ENCODE results near the gene YIF1B.

Gene YIF1B

GRCh38 chr19:38253788-38254187 is 62.0 kb downstream of the YIF1B start:
- ATAC-seq (ENCODE audit: insufficient read depth, low read depth) (no peak), DNase-seq (no peak)
- H3K4me2 ChIP-seq (ENCODE audit: insufficient read depth, low read length) = no peak overlapping the region
- H2AFZ ChIP-seq (ENCODE audit: low read depth, low read length) = no peak overlapping the region
- no peak overlapping the region for H3K4me3 ChIP-seq (ENCODE audit: low read depth in 1 of 2, low read length in 2 of 2)
- H3K79me2 ChIP-seq (ENCODE audit: insufficient read depth, low read length) = no peaks in the 10 kb centered on the region
- H3K9ac ChIP-seq (ENCODE audit: low read depth, low read length) = no peak overlapping the region
- no peak overlapping the region for H3K27ac ChIP-seq (ENCODE audit: low read length)
- H3K9me3 ChIP-seq (ENCODE audit: insufficient read depth, low read length, severe bottlenecking) = no peaks in the 10 kb centered on the region
- H3K4me1 ChIP-seq (ENCODE audit: insufficient read depth, low read length) = no peaks in the 10 kb centered on the region
- TF ChIP-seq EZH2 (IDR thresholded peaks at IDR 0.05; ENCODE audit: borderline replicate concordance, low read depth, low read length, severe bottlenecking) = no peak
- TF ChIP-seq, protein P1, sequence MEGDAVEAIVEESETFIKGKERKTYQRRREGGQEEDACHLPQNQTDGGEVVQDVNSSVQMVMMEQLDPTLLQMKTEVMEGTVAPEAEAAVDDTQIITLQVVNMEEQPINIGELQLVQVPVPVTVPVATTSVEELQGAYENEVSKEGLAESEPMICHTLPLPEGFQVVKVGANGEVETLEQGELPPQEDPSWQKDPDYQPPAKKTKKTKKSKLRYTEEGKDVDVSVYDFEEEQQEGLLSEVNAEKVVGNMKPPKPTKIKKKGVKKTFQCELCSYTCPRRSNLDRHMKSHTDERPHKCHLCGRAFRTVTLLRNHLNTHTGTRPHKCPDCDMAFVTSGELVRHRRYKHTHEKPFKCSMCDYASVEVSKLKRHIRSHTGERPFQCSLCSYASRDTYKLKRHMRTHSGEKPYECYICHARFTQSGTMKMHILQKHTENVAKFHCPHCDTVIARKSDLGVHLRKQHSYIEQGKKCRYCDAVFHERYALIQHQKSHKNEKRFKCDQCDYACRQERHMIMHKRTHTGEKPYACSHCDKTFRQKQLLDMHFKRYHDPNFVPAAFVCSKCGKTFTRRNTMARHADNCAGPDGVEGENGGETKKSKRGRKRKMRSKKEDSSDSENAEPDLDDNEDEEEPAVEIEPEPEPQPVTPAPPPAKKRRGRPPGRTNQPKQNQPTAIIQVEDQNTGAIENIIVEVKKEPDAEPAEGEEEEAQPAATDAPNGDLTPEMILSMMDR (IDR thresholded peaks at IDR 0.05; ENCODE audit: borderline replicate concordance, extremely low read depth, low read length, poor library complexity, severe bottlenecking) = no peak
- no peaks in the 10 kb centered on the region for H3K27me3 ChIP-seq (ENCODE audit: insufficient read depth, low read length, poor library complexity)
- no peaks in the 10 kb centered on the region for H4K20me1 ChIP-seq (ENCODE audit: insufficient read depth, low read length)
- no peaks in the 10 kb centered on the region for H3K36me3 ChIP-seq (ENCODE audit: insufficient read depth, low read length)

Measured in DND-41 (cell line).